ENCODE data around the gene TOPORS.
"Not testable (repeated sequence)": the region's sequence is repeated elsewhere in the genome, so short reads cannot be mapped to it uniquely, and the experiment has no call there.

Gene TOPORS

GRCh38 chr9:32551276-32552051, 922 bp downstream of the TOPORS start:
- Histone ChIP-seq H3K79me2 (ENCODE audit: insufficient read depth, low read length) (peaks cover 82% of the 10 kb centered on the region), H2AFZ (ENCODE audit: low read depth, low read length, severe bottlenecking) (peak overlapping the region; percentile 76), H4K20me1 (ENCODE audit: low read depth, low read length) (peaks cover 29% of the 10 kb centered on the region), H3K9ac (ENCODE audit: low read length) (peak overlapping the region; percentile 81), H3K27ac (ENCODE audit: low read depth, low read length) (peak overlapping the region; percentile 92), H3F3A (ENCODE audit: insufficient read depth) (peaks cover 32% of the 10 kb centered on the region), H3K9me2 (replicated peaks; ENCODE audit: insufficient read depth, low read length) (no peaks in the 10 kb centered on the region), H3K4me3 (ENCODE audit: insufficient read depth, low read length, poor library complexity, severe bottlenecking) (peak overlapping the region; percentile 76), H3K9me3 (ENCODE audit: insufficient read depth, low read length) (no peaks in the 10 kb centered on the region), H3K4me2 (ENCODE audit: low read depth, low read length, poor library complexity, severe bottlenecking) (peak overlapping the region; percentile 75), H3K27me3 (ENCODE audit: low read length) (no peaks in the 10 kb centered on the region), H3K36me3 (ENCODE audit: low read length) (0 out of 2 replicates have a peak, but pooled peaks cover 5% of the 10 kb centered on the region)
- no peak for TF ChIP-seq CTCF (IDR thresholded peaks at IDR 0.05; ENCODE audit: insufficient read depth, low read length, poor library complexity, severe bottlenecking)
- no peak for TF ChIP-seq EZH2phosphoT487 (conservative IDR thresholded peaks at IDR 0.05; ENCODE audit: low read length)

DNA sequence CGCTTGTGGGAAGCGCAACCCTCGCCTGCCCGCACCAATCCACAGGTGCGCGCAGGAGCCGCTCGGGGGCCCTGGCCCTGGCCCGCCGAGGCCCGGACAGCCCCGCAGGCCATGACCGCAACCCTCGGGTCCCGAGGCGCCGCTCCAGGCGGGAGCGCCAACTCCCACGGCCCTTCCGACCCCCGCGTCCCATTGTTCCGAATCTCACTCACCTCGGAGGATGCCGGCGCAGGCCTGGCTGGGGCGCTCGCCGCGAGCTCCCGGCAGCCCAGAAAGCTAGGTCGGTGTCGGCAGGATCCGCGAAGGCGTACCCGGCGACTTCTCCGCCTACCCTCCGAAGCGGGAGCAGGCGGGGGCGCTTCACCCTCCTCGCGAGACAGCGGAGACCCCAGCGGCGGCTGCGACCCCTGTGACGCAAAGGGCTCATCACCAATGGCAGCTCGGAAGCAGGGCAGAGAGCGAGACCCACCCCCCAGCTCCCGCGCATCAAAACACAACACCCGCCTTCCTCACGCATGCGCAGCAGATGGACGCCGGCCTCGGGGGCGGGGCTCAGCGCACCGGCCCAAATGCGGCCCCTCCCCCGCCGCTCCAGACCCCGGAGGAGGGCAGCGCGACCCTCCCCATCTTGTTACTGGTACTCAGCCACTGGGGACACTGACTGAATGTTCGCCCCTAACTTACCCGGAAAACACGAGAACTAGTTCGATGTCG, 1.7 kb downstream of the TOPORS start:
- H3K36me3 ChIP-seq (ENCODE audit: low read length) = 0 out of 2 replicates have a peak, but pooled peaks cover 7% of the 10 kb centered on the region
- peak overlapping the region; percentile 75 for H3K4me2 ChIP-seq (ENCODE audit: low read depth, low read length, poor library complexity, severe bottlenecking)
- no peaks in the 10 kb centered on the region for H3K9me3 ChIP-seq (ENCODE audit: insufficient read depth, low read length)
- H3K27me3 ChIP-seq (ENCODE audit: low read length) = no peaks in the 10 kb centered on the region
- peaks cover 37% of the 10 kb centered on the region for H4K20me1 ChIP-seq (ENCODE audit: low read depth, low read length)
- H2AFZ ChIP-seq (ENCODE audit: low read depth, low read length, severe bottlenecking) = peak overlapping the region; percentile 76
- H3K79me2 ChIP-seq (ENCODE audit: insufficient read depth, low read length) = peaks cover 84% of the 10 kb centered on the region
- peak overlapping the region; percentile 76 for H3K4me3 ChIP-seq (ENCODE audit: insufficient read depth, low read length, poor library complexity, severe bottlenecking)
- peaks cover 32% of the 10 kb centered on the region for H3F3A ChIP-seq (ENCODE audit: insufficient read depth)
- TF ChIP-seq CTCF (IDR thresholded peaks at IDR 0.05; ENCODE audit: insufficient read depth, low read length, poor library complexity, severe bottlenecking) (no peak), EZH2phosphoT487 (conservative IDR thresholded peaks at IDR 0.05; ENCODE audit: low read length) (no peak)
- peak overlapping the region; percentile 81 for H3K9ac ChIP-seq (ENCODE audit: low read length)
- peak overlapping the region; percentile 92 for H3K27ac ChIP-seq (ENCODE audit: low read depth, low read length)
- no peaks in the 10 kb centered on the region for H3K9me2 ChIP-seq (replicated peaks; ENCODE audit: insufficient read depth, low read length)

DNA sequence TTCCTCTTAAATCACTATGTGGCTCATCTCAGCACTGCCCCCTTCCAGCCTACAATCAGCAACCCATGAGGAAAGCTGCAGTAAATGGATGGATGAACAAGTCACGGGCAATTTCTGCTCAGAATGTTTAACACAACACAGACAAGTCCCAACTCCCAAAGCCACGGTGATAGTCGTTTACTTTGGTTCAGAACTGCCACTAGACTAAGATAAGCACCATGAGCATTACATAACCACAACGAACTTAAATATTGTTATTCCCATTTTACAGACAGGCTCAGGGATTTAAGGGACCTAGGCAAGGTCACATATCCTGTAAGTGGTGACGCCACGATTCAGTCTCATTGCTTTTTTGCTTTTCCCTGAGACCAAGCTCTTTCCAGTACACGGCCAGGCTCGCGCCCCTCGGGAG, 2.2 kb downstream of the TOPORS start:
- Histone ChIP-seq H2AFZ (ENCODE audit: low read depth, low read length, severe bottlenecking) (no peak overlapping the region), H3K4me2 (ENCODE audit: low read depth, low read length, poor library complexity, severe bottlenecking) (peak overlapping the region; percentile 75), H3F3A (ENCODE audit: insufficient read depth) (peaks cover 32% of the 10 kb centered on the region), H4K20me1 (ENCODE audit: low read depth, low read length) (peaks cover 39% of the 10 kb centered on the region), H3K27me3 (ENCODE audit: low read length) (no peaks in the 10 kb centered on the region), H3K9me3 (ENCODE audit: insufficient read depth, low read length) (no peaks in the 10 kb centered on the region), H3K79me2 (ENCODE audit: insufficient read depth, low read length) (peaks cover 86% of the 10 kb centered on the region), H3K4me3 (ENCODE audit: insufficient read depth, low read length, poor library complexity, severe bottlenecking) (peak overlapping the region; percentile 76), H3K9ac (ENCODE audit: low read length) (peak overlapping the region; percentile 81), H3K27ac (ENCODE audit: low read depth, low read length) (peak overlapping the region; percentile 29; the same call in 1 of the 2 replicates), H3K36me3 (ENCODE audit: low read length) (0 out of 2 replicates have a peak, but pooled peaks cover 7% of the 10 kb centered on the region), H3K9me2 (replicated peaks; ENCODE audit: insufficient read depth, low read length) (no peaks in the 10 kb centered on the region)
- TF ChIP-seq CTCF (IDR thresholded peaks at IDR 0.05; ENCODE audit: insufficient read depth, low read length, poor library complexity, severe bottlenecking) = no peak
- TF ChIP-seq EZH2phosphoT487 (conservative IDR thresholded peaks at IDR 0.05; ENCODE audit: low read length) = no peak

DNA sequence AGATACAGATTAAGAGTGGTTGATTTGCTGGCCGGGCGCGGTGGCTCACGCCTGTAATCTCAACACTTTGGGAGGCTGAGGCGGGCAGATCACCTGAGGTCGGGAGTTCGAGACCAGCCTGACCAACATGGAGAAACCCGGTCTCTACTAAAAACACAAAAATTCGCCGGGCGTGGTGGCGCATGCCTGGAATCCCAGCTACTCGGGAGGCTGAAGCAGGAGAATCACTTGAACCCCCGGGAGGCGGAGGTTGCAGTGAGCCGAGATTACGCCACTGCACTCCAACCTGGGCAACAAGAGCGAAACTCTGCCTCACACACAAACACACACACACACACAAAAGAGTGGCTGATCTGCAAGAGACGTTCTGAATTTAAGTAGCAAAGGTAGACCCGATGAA, 4.2 kb downstream of the TOPORS start:
- Histone ChIP-seq H3K79me2 (ENCODE audit: insufficient read depth, low read length) (peaks cover 92% of the 10 kb centered on the region), H3K36me3 (ENCODE audit: low read length) (peaks cover 15% of the 10 kb centered on the region; the same call in 1 of the 2 replicates), H3F3A (ENCODE audit: insufficient read depth) (peaks cover 16% of the 10 kb centered on the region), H4K20me1 (ENCODE audit: low read depth, low read length) (peaks cover 54% of the 10 kb centered on the region)
- H3K9me2 ChIP-seq (replicated peaks; ENCODE audit: insufficient read depth, low read length); H3K4me2 ChIP-seq (ENCODE audit: low read depth, low read length, poor library complexity, severe bottlenecking); H2AFZ ChIP-seq (ENCODE audit: low read depth, low read length, severe bottlenecking); H3K27me3 ChIP-seq (ENCODE audit: low read length); H3K9me3 ChIP-seq (ENCODE audit: insufficient read depth, low read length); H3K27ac ChIP-seq (ENCODE audit: low read depth, low read length); H3K9ac ChIP-seq (ENCODE audit: low read length); H3K4me3 ChIP-seq (ENCODE audit: insufficient read depth, low read length, poor library complexity, severe bottlenecking): not testable (repeated sequence)
